PC-3 (cell line): Measurements from ENCODE around the gene PTCH1.

Experiments
- EZH2 ChIP-seq: fragments of 300-600 bp; sonication (generic); IDR thresholded peaks from one replicate; pipeline ENCODE4 v1.6.1; 2017; ENCODE audit warnings: antibody characterized with exemption, mild to moderate bottlenecking, low read length; ENCODE audit not compliant: unreplicated experiment
- TF ChIP-seq, protein P1 (sequence below): fragments of 300-600 bp; sonication (generic); conservative IDR thresholded peaks from 2 replicates; pipeline ENCODE4 v1.5.1; 2017; ENCODE audit warnings: antibody characterized with exemption, low read depth, mild to moderate bottlenecking, low read length

DNA sequence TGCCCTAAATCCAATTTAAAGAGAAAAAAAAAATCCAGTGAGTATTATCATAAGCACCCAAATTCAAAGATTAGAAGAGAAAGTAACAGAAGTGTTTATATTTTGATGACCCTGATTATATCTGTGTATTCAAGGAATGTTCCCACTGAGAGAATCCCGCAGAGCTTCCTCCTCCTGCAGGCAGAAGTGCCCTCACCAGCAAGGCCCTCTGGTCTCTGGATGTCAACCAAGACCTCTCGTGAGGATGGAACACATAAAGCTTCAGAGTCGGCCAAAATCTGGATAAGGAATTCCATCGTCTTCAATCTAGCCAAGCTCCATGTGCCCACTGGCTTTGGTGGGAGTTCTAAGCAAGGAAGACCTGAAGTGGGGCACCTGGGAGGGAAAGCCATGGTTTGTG, 18.1 kb downstream of the PTCH1 start:
- TF ChIP-seq, protein P1, sequence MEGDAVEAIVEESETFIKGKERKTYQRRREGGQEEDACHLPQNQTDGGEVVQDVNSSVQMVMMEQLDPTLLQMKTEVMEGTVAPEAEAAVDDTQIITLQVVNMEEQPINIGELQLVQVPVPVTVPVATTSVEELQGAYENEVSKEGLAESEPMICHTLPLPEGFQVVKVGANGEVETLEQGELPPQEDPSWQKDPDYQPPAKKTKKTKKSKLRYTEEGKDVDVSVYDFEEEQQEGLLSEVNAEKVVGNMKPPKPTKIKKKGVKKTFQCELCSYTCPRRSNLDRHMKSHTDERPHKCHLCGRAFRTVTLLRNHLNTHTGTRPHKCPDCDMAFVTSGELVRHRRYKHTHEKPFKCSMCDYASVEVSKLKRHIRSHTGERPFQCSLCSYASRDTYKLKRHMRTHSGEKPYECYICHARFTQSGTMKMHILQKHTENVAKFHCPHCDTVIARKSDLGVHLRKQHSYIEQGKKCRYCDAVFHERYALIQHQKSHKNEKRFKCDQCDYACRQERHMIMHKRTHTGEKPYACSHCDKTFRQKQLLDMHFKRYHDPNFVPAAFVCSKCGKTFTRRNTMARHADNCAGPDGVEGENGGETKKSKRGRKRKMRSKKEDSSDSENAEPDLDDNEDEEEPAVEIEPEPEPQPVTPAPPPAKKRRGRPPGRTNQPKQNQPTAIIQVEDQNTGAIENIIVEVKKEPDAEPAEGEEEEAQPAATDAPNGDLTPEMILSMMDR, result no peak
- no peak for TF ChIP-seq EZH2
